Transverse colon (tissue), 4 donors: ENCODE data around the gene LRCOL1. TPM values are rescaled to one million over a fixed set of nuclear protein-coding genes. Genes with fewer than 3 reads are reported as not detected.
A peak's percentile ranks its signal among the peaks of the same experiment; 100 is the strongest.

Experiments used
- DNase-seq: peaks from one replicate; pipeline ENCODE4 v3.0.0-alpha.2; 2019
- H3K27ac ChIP-seq, 4 donors: fragments of 200-600 bp; sonication (generic); 2 replicates each; pipeline ENCODE4 v1.5.1; 2016 to 2018; ENCODE audit warnings: inconsistent platforms in 4 of 4
- H3K27me3 ChIP-seq: fragments of 200-600 bp; sonication (generic); 2 replicates; pipeline ENCODE4 v1.5.1; 2017; ENCODE audit warnings: inconsistent platforms
- H3K36me3 ChIP-seq, 4 donors: fragments of 200-600 bp; sonication (generic); 2 replicates each; pipeline ENCODE4 v1.5.1; 2017 to 2019; ENCODE audit warnings: inconsistent platforms in 4 of 4
- H3K4me1 ChIP-seq, 4 donors: fragments of 200-600 bp; sonication (generic); 2 replicates each; pipeline ENCODE4 v1.5.1; 2017 to 2020; ENCODE audit warnings: inconsistent platforms in 4 of 4
- H3K4me3 ChIP-seq, 4 donors: fragments of 200-600 bp; sonication (generic); 1 replicate in 1 of 4; 2 replicates in 3 of 4; pipeline versions ENCODE4 v1.5.1 to v1.6.1; 2017 to 2019; ENCODE audit warnings: inconsistent platforms in 4 of 4
- H3K9me3 ChIP-seq, 2 donors: fragments of 200-600 bp; sonication (generic); 2 replicates each; pipeline ENCODE4 v1.5.1; 2017 to 2019; ENCODE audit warnings: inconsistent platforms in 2 of 2
- CTCF ChIP-seq, 5 experiments: fragments of 200-600 bp in 3 of 5; fragments of 450-650 bp in 2 of 5; sonication (generic) in 3 of 5; IDR thresholded peaks; 1 replicate in 2 of 5; 2 replicates in 3 of 5; pipeline ENCODE4 v1.5.1; 2016 to 2017; ENCODE audit warnings: antibody characterized with exemption in 5 of 5, inconsistent platforms in 3 of 5, mild to moderate bottlenecking in 2 of 5, moderate library complexity in 1 of 5
- EP300 ChIP-seq: sonication (generic); formaldehyde crosslinking; IDR thresholded peaks from one replicate; pipeline ENCODE4 v1.6.1; 2017; ENCODE audit warnings: antibody characterized with exemption, low read depth
- POLR2A ChIP-seq: fragments of 450-650 bp; IDR thresholded peaks from one replicate; pipeline ENCODE4 v1.6.1; 2016; ENCODE audit warnings: antibody characterized with exemption, mild to moderate bottlenecking, moderate library complexity
- POLR2AphosphoS5 ChIP-seq, 3 donors: sonication (generic); formaldehyde crosslinking; IDR thresholded peaks; one replicate each; pipeline ENCODE4 v1.6.1; 2016; ENCODE audit warnings: antibody characterized with exemption in 3 of 3
- whole genome bisulfite sequencing, 2 donors: methylation state at CpG; one replicate each; pipeline ENCODE4 v1.1.5; 2018; ENCODE audit warnings: low coverage in 1 of 2; 5-methylcytosine and 5-hydroxymethylcytosine counted together
- in situ Hi-C, 4 donors: fragments of 200-750 bp; cut with MboI; loops; one replicate each; pipeline versions ENCODE4 v1.15.0 to v1.15.1; 2017; ENCODE audit warnings: low sequenced_read_pairs in 3 of 4, low pct_ligation_motif_present in 1 of 4, low pct_unique_long_range_greater_than_20kb in 1 of 4
- intact Hi-C: fragments of 100-400 bp; cut with DNase I; formaldehyde crosslinking; loops from one replicate; pipeline ENCODE4 v1.15.1; 2023; ENCODE audit warnings: low total_unique reads
- total RNA-seq, 4 donors: library from RNA; depleted of rRNA; stranded (reverse); fragments of >200 nt; gene quantifications; one replicate each; pipeline ENCODE4 v1.1.0, GENCODE V29; 2016

Gene LRCOL1
- total RNA-seq, 4 donors from 2014 or later, result not detected

DNA sequence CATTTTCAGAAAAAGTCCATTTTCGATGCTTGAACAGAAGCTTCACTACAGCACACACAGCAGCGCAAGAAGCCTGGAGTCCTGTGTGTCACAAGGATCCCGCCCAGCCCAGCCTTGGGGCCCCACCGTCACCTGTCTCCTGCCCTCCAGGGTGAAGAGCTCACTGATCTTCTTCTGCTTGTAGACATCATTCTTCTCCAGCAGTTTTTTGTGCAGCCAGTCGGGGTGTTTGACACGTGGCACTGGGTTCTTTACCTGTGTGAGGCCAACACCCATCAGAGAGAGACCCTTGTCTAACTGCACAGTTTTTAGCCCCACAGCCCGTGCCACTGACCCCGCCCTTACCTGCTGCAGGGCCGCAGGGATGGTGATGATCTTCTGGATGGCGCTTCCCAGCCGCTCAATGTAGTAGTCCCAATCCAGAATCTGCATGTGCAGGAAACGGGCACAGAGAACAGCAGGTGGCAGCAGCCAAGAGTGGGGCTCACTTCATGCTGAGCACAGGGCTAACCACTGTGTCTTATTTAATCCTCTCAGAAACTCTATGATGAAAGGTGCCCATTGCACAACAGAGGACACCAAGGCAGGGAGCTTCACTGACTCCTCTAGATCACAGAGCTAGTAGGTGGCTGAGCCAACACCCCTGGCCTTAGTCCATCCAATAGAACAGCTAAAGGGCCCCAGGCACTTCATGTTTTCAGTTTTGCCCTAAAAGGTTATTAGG, 46.8 kb upstream of the LRCOL1 start:
- intact Hi-C loops (no loop called here), in situ Hi-C loops (no loop called here)
- Histone ChIP-seq H3K4me3 (no peak overlapping the region), H3K4me1 (no peaks in the 10 kb centered on the region), H3K27ac (no peak overlapping the region), H3K36me3 (peaks cover 0 to 45% (median 22%) of the 10 kb centered on the region in 4 donors), H3K9me3 (no peaks in the 10 kb centered on the region), H3K27me3 (no peaks in the 10 kb centered on the region)
- no peak for TF ChIP-seq CTCF (IDR thresholded peaks at IDR 0.05)
- TF ChIP-seq POLR2A, result no peak
- no peak for TF ChIP-seq POLR2AphosphoS5 (IDR thresholded peaks at IDR 0.05)
- no peak for TF ChIP-seq EP300
- DNase-seq, result no peak
- WGBS, 2 donors, result 90% methylated on average over 12 of the region's 12 CpGs; no CpG with 5 or more reads in 1 of the 2 donors

GRCh38 chr12:132653567-132654290, 43.3 kb upstream of the LRCOL1 start:
- 90 to 91% methylated on average over 7 of the region's 7 CpGs for WGBS, 2 donors
- DNase-seq, result no peak
- Histone ChIP-seq H3K27me3 (no peaks in the 10 kb centered on the region), H3K27ac (no peak overlapping the region), H3K4me1 (peaks cover 0 to 9% (median 2%) of the 10 kb centered on the region in 4 donors), H3K36me3 (peaks cover 0 to 27% (median 13%) of the 10 kb centered on the region in 4 donors), H3K4me3 (no peak overlapping the region), H3K9me3 (no peaks in the 10 kb centered on the region)
- TF ChIP-seq CTCF (IDR thresholded peaks at IDR 0.05) (no peak), POLR2A (no peak), EP300 (no peak), POLR2AphosphoS5 (IDR thresholded peaks at IDR 0.05) (no peak)
- in situ Hi-C loops (no loop called here), intact Hi-C loops (no loop called here)

- 67 to 78% methylated on average over 1 to 9 of the region's 9 CpGs for WGBS, 2 donors
- no peak for TF ChIP-seq POLR2A
- intact Hi-C loops (no loop called here), in situ Hi-C loops (no loop called here)
- DNase-seq, result no peak
- H3K4me1 ChIP-seq, result peaks cover 0 to 9% (median 2%) of the 10 kb centered on the region in 4 donors
- peaks cover 0 to 35% (median 9%) of the 10 kb centered on the region in 4 donors for H3K36me3 ChIP-seq
- no peak overlapping the region for H3K27ac ChIP-seq
- no peaks in the 10 kb centered on the region for H3K9me3 ChIP-seq
- no peaks in the 10 kb centered on the region for H3K27me3 ChIP-seq
- H3K4me3 ChIP-seq, result no peak overlapping the region
Measured at GRCh38 chr12:132651444-132652100, 41.2 kb upstream of the LRCOL1 start.

DNA sequence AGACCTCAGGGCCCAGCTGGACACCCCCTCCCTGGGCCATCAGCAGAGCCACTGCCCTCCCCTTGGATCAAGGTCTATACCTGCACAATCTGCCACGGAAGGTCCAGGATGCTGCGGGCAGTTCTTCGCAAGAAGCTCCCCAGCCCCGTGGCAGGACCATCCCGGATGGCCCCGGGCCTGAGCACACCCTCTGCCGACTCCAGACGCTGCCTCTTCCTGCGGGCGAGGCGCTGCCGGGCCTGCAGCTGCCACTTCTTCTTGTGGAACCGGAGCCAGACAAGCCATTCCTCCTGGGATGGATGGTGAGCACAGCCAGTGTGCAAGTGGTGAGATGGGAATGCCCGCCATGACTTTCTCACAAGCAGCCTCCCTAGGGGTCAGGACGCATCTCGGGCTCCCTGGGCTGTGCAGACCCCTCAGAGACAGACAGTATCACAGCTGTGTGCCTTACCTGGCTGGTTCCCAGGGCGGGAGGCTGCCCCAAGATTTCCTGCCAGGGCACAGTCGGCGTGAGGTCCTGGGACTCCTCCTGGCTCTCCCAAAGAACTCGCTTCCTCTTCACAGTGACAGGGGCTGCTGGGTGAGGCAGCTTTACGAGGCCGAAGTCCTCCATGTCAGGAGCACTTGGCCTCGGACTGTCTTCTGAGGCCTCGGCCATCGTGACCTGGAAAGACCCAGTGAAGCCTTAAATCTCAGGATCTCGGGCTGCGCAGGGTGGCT, 39.0 kb upstream of the LRCOL1 start:
- 79 to 100% methylated on average over 1 to 23 of the region's 27 CpGs for WGBS, 2 donors
- peak; percentile 31 for DNase-seq
- Histone ChIP-seq H3K27me3 (no peaks in the 10 kb centered on the region), H3K36me3 (peaks cover 0 to 32% (median 7%) of the 10 kb centered on the region in 4 donors), H3K9me3 (no peaks in the 10 kb centered on the region), H3K27ac (peak overlapping the region in 1 of 4 donors; percentile 57), H3K4me3 (no peak overlapping the region), H3K4me1 (peaks cover 0 to 9% (median 2%) of the 10 kb centered on the region in 4 donors)
- intact Hi-C loops (no loop called here), in situ Hi-C loops (no loop called here)
- no peak for TF ChIP-seq EP300
